Activated T-cell treated with anti-CD3 and anti-CD28 coated beads, Interleukin-2, amount 50 U/mL, for 24 hours (primary cell): Measurements from ENCODE around the gene PTH2R.
"Not testable (repeated sequence)": the region's sequence is repeated elsewhere in the genome, so short reads cannot be mapped to it uniquely, and the experiment has no call there.

ENCODE experiments used
- DNase-seq: peaks from one replicate; pipeline ENCODE4 v3.0.0-alpha.2; 2020
- H3K27ac Mint-ChIP-seq: 2 replicates; pipeline ENCODE4 v1.8.0; 2020; ENCODE audit warnings: mild to moderate bottlenecking, mixed read lengths
- H3K27me3 Mint-ChIP-seq: 2 replicates; pipeline ENCODE4 v1.8.0; 2020; ENCODE audit warnings: mixed read lengths
- H3K36me3 Mint-ChIP-seq: 2 replicates; pipeline ENCODE4 v1.8.0; 2020; ENCODE audit warnings: low read depth, mixed read lengths
- H3K4me1 Mint-ChIP-seq: 2 replicates; pipeline ENCODE4 v1.8.0; 2020; ENCODE audit warnings: low read depth, mixed read lengths
- H3K4me3 Mint-ChIP-seq: 2 replicates; pipeline ENCODE4 v1.8.0; 2020; ENCODE audit warnings: mild to moderate bottlenecking, moderate library complexity, mixed read lengths
- H3K9me3 Mint-ChIP-seq: 2 replicates; pipeline ENCODE4 v1.8.0; 2020; ENCODE audit warnings: mixed read lengths

Gene PTH2R

DNA sequence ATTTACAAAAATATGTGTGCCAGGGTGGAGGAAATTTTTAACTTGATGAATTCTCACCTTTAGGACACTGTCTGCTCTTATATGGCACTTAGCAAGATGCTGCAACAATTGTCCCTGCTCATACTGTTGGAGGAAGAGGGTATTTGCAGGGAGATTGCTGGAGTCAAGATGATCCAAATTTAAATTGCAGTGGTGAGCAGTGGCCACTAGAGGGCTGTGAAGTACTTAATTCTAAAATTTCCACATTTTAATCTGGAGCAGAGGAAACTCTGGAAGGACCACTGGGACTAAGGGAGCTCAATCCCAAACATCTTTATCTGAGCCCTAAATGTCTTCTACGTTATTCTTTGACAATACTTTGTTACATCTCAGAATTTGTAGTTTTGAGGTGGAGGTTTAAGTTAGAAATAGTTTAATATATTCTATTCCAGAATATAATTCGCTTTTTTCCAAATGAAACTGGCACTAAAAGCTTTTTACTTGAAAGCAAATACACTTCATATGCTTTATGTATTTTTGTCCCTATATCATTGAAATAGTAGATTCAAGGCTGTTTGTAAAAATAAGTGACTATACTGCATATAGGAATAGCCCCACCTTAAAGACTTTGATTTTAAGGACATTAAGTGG lies 33.0 kb upstream of the PTH2R start:
- no peaks in the 10 kb centered on the region for H3K4me1 Mint-ChIP-seq
- DNase-seq: no peak
- H3K4me3 Mint-ChIP-seq: no peak overlapping the region
- peaks cover 21% of the 10 kb centered on the region for H3K27me3 Mint-ChIP-seq
- no peaks in the 10 kb centered on the region for H3K36me3 Mint-ChIP-seq
- H3K27ac Mint-ChIP-seq: no peak overlapping the region
- H3K9me3 Mint-ChIP-seq: no peaks in the 10 kb centered on the region

GRCh38 chr2:208375491-208376068 lies 31.0 kb upstream of the PTH2R start:
- H3K4me1 Mint-ChIP-seq: no peaks in the 10 kb centered on the region
- no peaks in the 10 kb centered on the region for H3K9me3 Mint-ChIP-seq
- no peak for DNase-seq
- no peaks in the 10 kb centered on the region for H3K36me3 Mint-ChIP-seq
- H3K27me3 Mint-ChIP-seq: peaks cover 28% of the 10 kb centered on the region
- no peak overlapping the region for H3K4me3 Mint-ChIP-seq
- no peak overlapping the region for H3K27ac Mint-ChIP-seq

- peaks cover 37% of the 10 kb centered on the region for H3K27me3 Mint-ChIP-seq
- not testable (repeated sequence) for DNase-seq, H3K36me3 Mint-ChIP-seq, H3K27ac Mint-ChIP-seq, H3K4me3 Mint-ChIP-seq, H3K4me1 Mint-ChIP-seq, H3K9me3 Mint-ChIP-seq
These were observed 29.2 kb upstream of the PTH2R start for GRCh38 chr2:208377344-208377860.

DNA sequence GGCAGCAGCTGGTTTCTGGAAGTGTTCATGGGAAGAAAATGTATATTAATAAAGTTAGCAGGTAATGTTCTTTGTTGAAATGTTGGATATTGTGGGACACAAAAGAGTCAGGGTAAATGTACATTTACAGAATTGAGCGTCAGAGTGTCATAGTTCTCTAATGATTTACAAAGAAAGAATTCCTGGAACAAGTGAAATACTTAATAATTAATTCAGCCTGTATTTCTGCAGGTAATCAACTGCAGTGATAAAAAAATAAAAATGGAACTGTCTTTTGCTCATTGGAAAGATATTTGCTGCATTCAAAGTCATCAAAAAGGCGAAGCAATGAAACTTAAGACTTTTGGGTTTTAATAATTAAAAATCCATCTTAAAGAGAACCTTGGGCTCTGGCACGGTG lies 27.4 kb upstream of the PTH2R start:
- H3K27ac Mint-ChIP-seq: no peak overlapping the region
- no peak overlapping the region for H3K4me3 Mint-ChIP-seq
- no peaks in the 10 kb centered on the region for H3K36me3 Mint-ChIP-seq
- H3K4me1 Mint-ChIP-seq: no peaks in the 10 kb centered on the region
- no peaks in the 10 kb centered on the region for H3K9me3 Mint-ChIP-seq
- H3K27me3 Mint-ChIP-seq: peaks cover 44% of the 10 kb centered on the region
- DNase-seq: no peak

DNA sequence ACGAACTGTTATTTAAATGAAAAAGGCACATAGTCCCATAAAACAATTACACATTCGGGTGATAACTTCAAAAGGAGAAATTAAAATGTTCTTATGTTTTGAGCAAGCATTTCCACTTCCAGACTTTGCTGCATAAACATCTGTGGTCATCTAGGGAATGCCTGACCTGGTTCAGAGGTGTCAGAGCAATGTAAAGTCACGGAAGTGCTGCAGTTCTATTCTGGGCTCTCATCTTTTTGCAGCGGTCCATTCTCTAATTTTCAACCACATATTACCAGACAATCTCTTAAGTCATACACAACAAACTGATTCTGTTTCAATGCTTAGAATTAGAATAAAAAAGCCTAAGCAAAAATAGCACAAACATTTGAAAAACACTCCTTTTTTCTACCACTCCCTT lies 22.0 kb upstream of the PTH2R start:
- no peak overlapping the region for H3K27ac Mint-ChIP-seq
- no peak overlapping the region for H3K4me3 Mint-ChIP-seq
- no peak for DNase-seq
- no peaks in the 10 kb centered on the region for H3K36me3 Mint-ChIP-seq
- peaks cover 29% of the 10 kb centered on the region for H3K27me3 Mint-ChIP-seq
- H3K4me1 Mint-ChIP-seq: no peaks in the 10 kb centered on the region
- H3K9me3 Mint-ChIP-seq: no peaks in the 10 kb centered on the region

DNA sequence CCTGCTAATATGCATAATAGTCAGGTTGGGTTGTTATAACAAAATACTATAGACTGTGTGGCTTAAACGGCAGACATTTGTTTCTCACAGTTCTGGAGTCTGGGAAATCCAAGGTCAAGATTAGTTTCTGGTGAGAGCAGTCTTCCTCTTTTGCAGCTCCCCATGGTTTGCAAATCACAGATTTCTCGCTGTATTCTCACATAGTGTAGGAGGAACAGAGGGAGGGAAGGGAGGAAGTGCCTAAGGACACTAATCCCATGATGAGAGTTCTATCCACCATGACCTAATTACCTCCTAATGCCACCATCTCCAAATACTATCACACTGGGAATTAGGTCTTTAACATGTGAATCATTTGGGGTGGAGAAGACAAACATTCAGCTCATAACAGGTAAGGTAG lies 20.1 kb upstream of the PTH2R start:
- Mint-ChIP-seq H3K4me1 (no peaks in the 10 kb centered on the region), H3K27me3 (peaks cover 28% of the 10 kb centered on the region), H3K9me3 (no peaks in the 10 kb centered on the region), H3K27ac (no peak overlapping the region), H3K36me3 (no peaks in the 10 kb centered on the region), H3K4me3 (no peak overlapping the region)
- DNase-seq: no peak

GRCh38 chr2:208389940-208390339 lies 16.7 kb upstream of the PTH2R start:
- DNase-seq: no peak
- peaks cover 10% of the 10 kb centered on the region for H3K9me3 Mint-ChIP-seq
- H3K4me3 Mint-ChIP-seq: no peak overlapping the region
- H3K27me3 Mint-ChIP-seq: peaks cover 10% of the 10 kb centered on the region
- no peaks in the 10 kb centered on the region for H3K4me1 Mint-ChIP-seq
- H3K27ac Mint-ChIP-seq: no peak overlapping the region
- no peaks in the 10 kb centered on the region for H3K36me3 Mint-ChIP-seq

DNA sequence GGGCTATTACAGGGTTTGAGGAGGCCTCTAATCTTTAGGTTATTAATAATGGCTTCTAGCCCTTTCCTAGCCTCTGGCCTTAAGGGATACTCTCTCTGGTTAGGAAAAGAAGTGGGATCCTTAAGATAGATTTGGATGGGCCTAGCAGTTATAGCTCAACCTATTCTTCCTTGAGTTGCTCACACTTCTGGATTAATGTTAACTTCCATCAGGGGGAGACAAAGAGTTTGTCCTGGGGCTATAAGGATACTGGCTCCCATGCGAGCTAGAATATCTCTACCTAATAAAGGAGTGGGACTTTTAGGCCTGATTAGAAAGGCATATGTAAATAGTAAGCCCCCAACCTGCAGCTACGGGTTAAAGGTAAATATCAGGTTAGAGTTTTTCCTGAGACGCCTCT lies 14.3 kb upstream of the PTH2R start:
- Mint-ChIP-seq H3K36me3 (no peaks in the 10 kb centered on the region), H3K9me3 (peaks cover 16% of the 10 kb centered on the region), H3K4me1 (no peaks in the 10 kb centered on the region), H3K27me3 (peaks cover 12% of the 10 kb centered on the region), H3K4me3 (no peak overlapping the region), H3K27ac (no peak overlapping the region)
- DNase-seq: no peak

- H3K9me3 Mint-ChIP-seq: peaks cover 16% of the 10 kb centered on the region
- H3K4me3 Mint-ChIP-seq, DNase-seq, H3K36me3 Mint-ChIP-seq, H3K4me1 Mint-ChIP-seq, H3K27ac Mint-ChIP-seq: not testable (repeated sequence)
- H3K27me3 Mint-ChIP-seq: peaks cover 18% of the 10 kb centered on the region
These were observed 9.8 kb upstream of the PTH2R start for GRCh38 chr2:208396796-208397195.

- H3K36me3 Mint-ChIP-seq: no peaks in the 10 kb centered on the region
- no peaks in the 10 kb centered on the region for H3K4me1 Mint-ChIP-seq
- no peak overlapping the region for H3K27ac Mint-ChIP-seq
- no peak overlapping the region for H3K4me3 Mint-ChIP-seq
- peaks cover 10% of the 10 kb centered on the region for H3K9me3 Mint-ChIP-seq
- H3K27me3 Mint-ChIP-seq: peaks cover 32% of the 10 kb centered on the region
- DNase-seq: no peak
These were observed 7.4 kb upstream of the PTH2R start for GRCh38 chr2:208399201-208399600.

DNA sequence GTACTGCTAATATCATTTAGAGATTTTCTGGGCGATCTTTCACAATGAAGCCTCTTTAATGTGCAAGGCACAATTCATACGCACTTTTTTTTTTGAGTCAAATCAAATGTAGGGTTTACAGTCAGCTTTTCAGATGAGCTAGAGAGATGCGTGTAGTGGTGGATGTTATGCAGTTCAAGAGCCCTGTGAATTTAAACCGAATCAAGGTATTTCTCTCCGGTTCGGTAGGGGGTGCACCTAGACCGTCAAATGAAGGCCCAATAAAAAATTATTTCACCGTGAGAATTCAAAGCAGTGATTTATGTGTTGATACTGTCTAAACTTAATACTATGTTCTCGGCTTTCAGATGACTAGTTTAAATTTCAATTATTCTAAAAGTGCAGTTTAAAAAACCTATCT lies 1.1 kb downstream of the PTH2R start:
- peaks cover 71% of the 10 kb centered on the region for H3K27me3 Mint-ChIP-seq
- no peak overlapping the region for H3K27ac Mint-ChIP-seq
- DNase-seq: no peak
- no peak overlapping the region for H3K4me3 Mint-ChIP-seq
- H3K36me3 Mint-ChIP-seq: no peaks in the 10 kb centered on the region
- no peaks in the 10 kb centered on the region for H3K9me3 Mint-ChIP-seq
- H3K4me1 Mint-ChIP-seq: peaks cover 11% of the 10 kb centered on the region

DNA sequence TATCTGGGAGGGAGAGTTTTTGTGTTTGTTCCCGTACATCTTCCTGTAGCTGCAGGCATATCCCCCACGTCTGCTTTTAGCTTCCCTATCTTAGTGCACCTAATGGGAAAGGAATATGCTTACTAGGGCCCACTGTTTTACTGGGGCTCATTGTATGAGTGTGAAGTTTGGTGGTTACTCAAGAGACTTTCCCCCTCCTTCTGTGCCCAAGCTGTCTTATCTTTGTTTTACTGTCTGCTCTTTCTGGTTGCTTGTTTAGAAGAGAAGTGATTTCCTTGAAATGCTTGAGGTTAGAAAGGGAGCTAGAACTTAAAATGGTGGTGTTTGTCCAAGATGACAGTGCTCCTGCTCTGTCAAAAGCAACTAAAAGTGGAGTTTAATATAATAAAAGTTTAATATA lies 7.3 kb downstream of the PTH2R start:
- H3K27ac Mint-ChIP-seq: no peak overlapping the region
- no peaks in the 10 kb centered on the region for H3K9me3 Mint-ChIP-seq
- H3K27me3 Mint-ChIP-seq: peaks cover 26% of the 10 kb centered on the region

GRCh38 chr2:208415255-208415654 lies 8.7 kb downstream of the PTH2R start:
- H3K27me3 Mint-ChIP-seq: peaks cover 16% of the 10 kb centered on the region
- H3K4me1 Mint-ChIP-seq: peaks cover 2% of the 10 kb centered on the region
- H3K9me3 Mint-ChIP-seq: no peaks in the 10 kb centered on the region
- no peak overlapping the region for H3K27ac Mint-ChIP-seq
- DNase-seq: no peak
- H3K36me3 Mint-ChIP-seq: no peaks in the 10 kb centered on the region
- H3K4me3 Mint-ChIP-seq: no peak overlapping the region

More for the DNA sequence above, 7.3 kb downstream of the PTH2R start:
- no peak for DNase-seq
- peaks cover 2% of the 10 kb centered on the region for H3K4me1 Mint-ChIP-seq
- no peak overlapping the region for H3K4me3 Mint-ChIP-seq
- no peaks in the 10 kb centered on the region for H3K36me3 Mint-ChIP-seq

GRCh38 chr2:208415897-208416296 lies 9.3 kb downstream of the PTH2R start:
- H3K4me3 Mint-ChIP-seq: no peak overlapping the region
- no peak overlapping the region for H3K27ac Mint-ChIP-seq
- peaks cover 10% of the 10 kb centered on the region for H3K27me3 Mint-ChIP-seq
- DNase-seq: no peak
- no peaks in the 10 kb centered on the region for H3K36me3 Mint-ChIP-seq
- H3K4me1 Mint-ChIP-seq: peaks cover 2% of the 10 kb centered on the region
- H3K9me3 Mint-ChIP-seq: no peaks in the 10 kb centered on the region

- no peaks in the 10 kb centered on the region for H3K4me1 Mint-ChIP-seq
- no peak overlapping the region for H3K27ac Mint-ChIP-seq
- peaks cover 14% of the 10 kb centered on the region for H3K27me3 Mint-ChIP-seq
- no peak for DNase-seq
- H3K4me3 Mint-ChIP-seq: no peak overlapping the region
- H3K36me3 Mint-ChIP-seq: no peaks in the 10 kb centered on the region
- H3K9me3 Mint-ChIP-seq: no peaks in the 10 kb centered on the region
These were observed 19.9 kb downstream of the PTH2R start for GRCh38 chr2:208426412-208427045.
